Measurements from ENCODE around the gene MKNK2.

- TF ChIP-seq EZH2phosphoT487 (IDR thresholded peaks at IDR 0.05; ENCODE audit: insufficient read depth, low read depth) (no peak), EZH2 (IDR thresholded peaks at IDR 0.05; ENCODE audit: insufficient read depth, poor library complexity, severe bottlenecking) (no peak)
Measured at GRCh38 chr19:2079076-2079864, 28.2 kb upstream of the MKNK2 start.
